Right lobe of liver (tissue), 6 donors: ENCODE results near the gene KCNQ1. TPM values are rescaled to one million over a fixed set of nuclear protein-coding genes. Genes with fewer than 3 reads are reported as not detected.

ENCODE experiments used
- ATAC-seq, 4 donors: fragments of 200-7000 bp; cut with Tn5 transposase; one replicate each; pipeline ENCODE4 v1.9.1; 2020; ENCODE audit warnings: mild to moderate bottlenecking in 4 of 4, moderate library complexity in 4 of 4
- DNase-seq, 3 donors: peaks; one replicate each; pipeline ENCODE4 v3.0.0-alpha.2; 2020
- H3K27ac ChIP-seq, 3 donors: fragments of 200-600 bp; one replicate each; pipeline ENCODE4 v1.8.0; 2022
- H3K27me3 ChIP-seq, 2 donors: fragments of 200-600 bp; one replicate each; pipeline ENCODE4 v1.8.0; 2022
- H3K36me3 ChIP-seq, 4 donors: fragments of 200-600 bp; sonication (generic) in 1 of 4; one replicate each; pipeline versions ENCODE4 v1.5.1 to v1.8.0; 2017 to 2022; ENCODE audit warnings: control low read depth in 1 of 4
- H3K4me1 ChIP-seq, 4 donors: fragments of 200-600 bp; sonication (generic) in 1 of 4; one replicate each; pipeline versions ENCODE4 v1.5.1 to v1.8.0; 2017 to 2022; ENCODE audit warnings: control low read depth in 1 of 4
- H3K4me3 ChIP-seq, 3 donors: fragments of 200-600 bp; one replicate each; pipeline ENCODE4 v1.8.0; 2022
- H3K9me3 ChIP-seq, 4 donors: fragments of 200-600 bp; sonication (generic) in 1 of 4; one replicate each; pipeline versions ENCODE4 v1.5.1 to v1.8.0; 2017 to 2022; ENCODE audit warnings: control low read depth in 1 of 4
- CTCF ChIP-seq, 4 donors: fragments of 200-600 bp in 3 of 4; fragments of 450-650 bp in 1 of 4; IDR thresholded peaks; one replicate each; pipeline versions ENCODE4 v1.5.1 to v1.8.0; 2016 to 2022; ENCODE audit warnings: antibody characterized with exemption in 4 of 4, mild to moderate bottlenecking in 2 of 4
- POLR2A ChIP-seq: fragments of 450-650 bp; IDR thresholded peaks from one replicate; pipeline ENCODE4 v1.6.1; 2017; ENCODE audit warnings: antibody characterized with exemption, mild to moderate bottlenecking
- WGBS: methylation state at CpG from one replicate; pipeline ENCODE4 v1.1.6; 2018; ENCODE audit warnings: low coverage, low lambda C conversion rate; ENCODE audit not compliant: insufficient coverage; ENCODE audit errors: missing lambda C conversion rate; 5-methylcytosine and 5-hydroxymethylcytosine counted together
- intact Hi-C, 2 donors: fragments of 100-400 bp; cut with DNase I; formaldehyde crosslinking; loops; one replicate each; pipeline versions ENCODE4 v1.11.2 to v1.14.1; 2022
- total RNA-seq, 6 experiments: library from RNA; depleted of rRNA in 2 of 6; stranded (reverse); fragments of >200 nt in 2 of 6; fragmentation: NEBNext Ultra II Directional in 3 of 6; extraction: Animal tissue kit (Norgen Biotek cat#: 25700) in 3 of 6; gene quantifications; one replicate each; pipeline versions ENCODE4 v1.1.0 to v1.2.4, GENCODE V29; 2016 to 2023
- donor health status: DM: no; HTN: yes; CAD: no.
- donor health status: DM: no; HTN: no; CAD: no.
- donor health status: DM: no; HTN: no; CAD: no.
- donor health status: DM: no; HTN: yes; CAD: no.
- donor health status: DM: no; HTN: yes; CAD: no.

Gene KCNQ1
- total RNA-seq, 6 experiments from 2014 or later: 0.61 to 2.4 (median 1.8) TPM

DNA sequence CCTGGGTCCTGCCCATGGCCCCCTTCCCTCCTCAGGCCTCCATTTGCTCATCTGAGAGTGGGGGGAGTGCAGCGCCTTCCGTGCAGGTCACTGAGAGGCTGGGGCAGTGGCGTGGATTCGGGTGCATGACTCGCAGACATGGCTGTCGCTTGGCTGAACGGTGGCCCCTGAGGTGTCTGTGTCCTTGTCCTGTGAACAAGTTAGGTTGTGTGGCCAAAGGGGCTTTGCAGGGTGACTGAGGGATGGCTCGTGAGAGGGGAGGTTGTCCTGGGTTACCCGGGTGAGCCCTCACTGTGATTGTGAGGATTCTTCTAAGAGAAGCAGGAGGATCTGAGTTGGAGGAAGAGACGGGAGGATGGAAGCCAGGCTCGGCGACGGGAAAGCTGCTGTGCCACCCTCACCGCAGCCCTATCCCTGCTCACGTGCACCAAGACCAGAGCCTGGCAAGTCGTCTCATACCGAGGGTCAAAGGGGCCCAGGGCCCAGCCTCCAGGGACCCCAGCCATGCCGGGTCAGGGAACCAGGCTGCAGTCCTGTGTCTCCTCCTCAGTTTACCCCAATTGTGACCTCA, 79.1 kb downstream of the KCNQ1 start:
- TF ChIP-seq CTCF (IDR thresholded peaks at IDR 0.05): no peak
- no peak for TF ChIP-seq POLR2A
- WGBS: 58% methylated on average over 7 of the region's 18 CpGs
- Histone ChIP-seq H3K4me3 (no peak overlapping the region), H3K27me3 (no peaks in the 10 kb centered on the region), H3K9me3 (no peaks in the 10 kb centered on the region), H3K27ac (no peak overlapping the region), H3K4me1 (no peaks in the 10 kb centered on the region), H3K36me3 (no peaks in the 10 kb centered on the region)
- DNase-seq (peak in 2 of 3 donors; percentile 14 to 38), ATAC-seq (no peak)
- intact Hi-C loops: loop anchor here in 1 of 2 donors (10.0 kb wide), 1 partner anchor 319 kb away; no protein-coding TSS in a partner anchor

DNA sequence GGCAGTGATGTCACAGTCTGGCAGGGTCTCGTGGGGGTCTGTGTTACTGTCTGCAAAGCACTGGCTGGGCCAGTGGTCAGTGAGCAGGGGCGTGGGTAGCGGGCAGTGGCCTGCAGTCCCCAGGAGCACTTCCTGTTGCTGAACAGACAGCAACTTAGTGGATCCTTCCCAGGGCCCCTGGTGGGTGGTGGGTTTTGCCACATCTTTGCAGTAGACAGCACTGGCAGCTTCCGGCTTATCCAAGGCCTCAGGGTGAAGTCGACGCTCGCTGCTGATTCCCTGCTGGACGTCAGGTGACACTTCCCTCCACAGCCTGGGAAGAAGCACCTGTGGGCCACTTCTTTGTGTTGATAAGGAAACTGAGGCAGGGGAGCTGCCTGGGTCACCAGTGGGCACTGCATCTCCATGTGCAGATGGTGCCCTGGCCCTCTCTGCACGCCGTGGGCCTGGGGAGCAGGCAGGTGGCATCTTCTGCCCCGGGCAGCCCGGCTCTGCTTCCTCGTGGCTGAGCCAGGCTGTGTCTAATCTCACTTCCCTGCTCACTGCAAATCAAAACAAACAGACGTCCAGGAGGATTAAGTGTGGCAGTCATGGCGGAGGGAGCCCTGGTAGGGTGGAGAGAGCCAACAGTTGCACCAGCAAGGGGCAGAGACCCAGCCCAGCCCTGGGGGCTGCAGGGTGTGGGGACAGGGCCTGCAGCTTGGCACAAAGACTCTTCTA, 79.8 kb downstream of the KCNQ1 start:
- TF ChIP-seq POLR2A (no peak), CTCF (IDR thresholded peaks at IDR 0.05) (no peak)
- H3K9me3 ChIP-seq: no peaks in the 10 kb centered on the region
- no peak overlapping the region for H3K4me3 ChIP-seq
- 80% methylated on average over 1 of the region's 15 CpGs for WGBS
- intact Hi-C loops: loop anchor here in 1 of 2 donors (10.0 kb wide), 1 partner anchor 320 kb away; no protein-coding TSS in a partner anchor
- DNase-seq (peak in 1 of 3 donors; percentile 37), ATAC-seq (no peak)
- no peaks in the 10 kb centered on the region for H3K36me3 ChIP-seq
- H3K4me1 ChIP-seq: no peaks in the 10 kb centered on the region
- H3K27ac ChIP-seq: no peak overlapping the region
- H3K27me3 ChIP-seq: no peaks in the 10 kb centered on the region

GRCh38 chr11:2525166-2525861, 80.5 kb downstream of the KCNQ1 start:
- Histone ChIP-seq H3K27me3 (no peaks in the 10 kb centered on the region), H3K36me3 (no peaks in the 10 kb centered on the region), H3K4me3 (no peak overlapping the region), H3K9me3 (no peaks in the 10 kb centered on the region), H3K4me1 (no peaks in the 10 kb centered on the region), H3K27ac (no peak overlapping the region)
- TF ChIP-seq POLR2A (no peak), CTCF (IDR thresholded peaks at IDR 0.05) (no peak)
- intact Hi-C loops: loop anchor here in 1 of 2 donors (10.0 kb wide), 1 partner anchor 321 kb away; no protein-coding TSS in a partner anchor
- peak; percentile 14 to 44 (median 32) for DNase-seq
- 65% methylated on average over 11 of the region's 17 CpGs for WGBS
- no peak for ATAC-seq

DNA sequence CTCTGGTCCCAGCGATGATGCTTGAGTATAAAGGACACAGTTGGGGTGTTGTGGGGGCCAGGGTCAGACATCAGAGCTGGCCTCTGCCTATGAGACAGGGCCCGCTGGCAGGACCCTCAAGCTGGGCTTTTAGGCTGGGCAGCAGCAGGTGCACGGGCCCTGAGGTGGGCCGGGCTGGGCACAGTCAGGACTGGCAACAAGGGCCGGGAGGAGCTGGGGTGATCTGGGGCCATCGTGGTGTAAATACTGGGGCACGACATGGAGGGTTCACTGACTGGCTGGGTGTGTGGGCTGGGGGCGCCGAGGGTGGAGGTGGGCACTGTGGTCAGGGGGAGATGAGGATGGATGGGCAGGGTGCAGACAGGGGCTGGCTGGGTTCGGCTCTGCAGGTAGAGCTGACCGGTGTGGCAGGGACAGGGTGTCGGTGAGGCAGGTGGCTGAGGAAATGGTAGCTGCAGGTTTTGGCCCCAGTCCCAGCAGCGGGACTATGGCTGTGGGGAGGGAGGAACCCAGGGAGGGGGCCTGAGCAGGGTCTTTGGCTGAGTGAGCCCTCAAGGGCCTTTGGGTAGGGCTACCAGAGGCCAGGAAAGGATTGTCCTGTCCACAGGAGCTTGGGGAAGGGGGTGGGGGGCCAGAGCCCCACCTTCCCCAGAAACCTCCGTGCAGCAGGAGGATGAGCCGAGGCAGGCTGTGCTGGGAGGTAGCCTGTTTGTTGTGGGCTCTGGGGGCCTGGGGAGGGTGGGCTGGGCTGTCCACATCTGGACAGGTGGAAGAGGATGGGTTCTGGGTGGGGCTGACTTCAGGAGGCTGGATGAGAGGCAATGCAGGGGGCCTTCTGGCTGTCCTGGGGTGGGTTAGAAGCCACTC, 81.4 kb downstream of the KCNQ1 start:
- Histone ChIP-seq H3K4me1 (no peaks in the 10 kb centered on the region), H3K9me3 (no peaks in the 10 kb centered on the region), H3K36me3 (no peaks in the 10 kb centered on the region), H3K27ac (no peak overlapping the region), H3K27me3 (no peaks in the 10 kb centered on the region), H3K4me3 (no peak overlapping the region)
- WGBS: 42% methylated on average over 4 of the region's 15 CpGs
- DNase-seq (peak; percentile 15 to 46 (median 40)), ATAC-seq (no peak)
- intact Hi-C loops: loop anchor here in 1 of 2 donors (10.0 kb wide), 1 partner anchor 321 kb away; no protein-coding TSS in a partner anchor
- no peak for TF ChIP-seq POLR2A
- TF ChIP-seq CTCF (IDR thresholded peaks at IDR 0.05): no peak
